Stimulated activated CD8-positive, alpha-beta memory T cell treated with anti-CD3 and anti-CD28 coated beads, Interleukin-7, amount 100 ng/mL, for 4 hours (primary cell): ENCODE measurements around the gene C10orf88.

Source experiments
- DNase-seq, 2 donors: peaks; one replicate each; pipeline ENCODE4 v3.0.0-alpha.2; 2020; ENCODE audit warnings: low read depth in 2 of 2

The C10orf88 gene

GRCh38 chr10:122953902-122954730 is at the start of gene C10orf88:
Gene C10orf88 (minus strand): TSS chr10:122954227. CDS start chr10:122954178, 49 bp downstream.
- peak; percentile 97 to 98 for DNase-seq

- no peak for DNase-seq
Observed at GRCh38 chr10:123001370-123001769, 47.3 kb upstream of the C10orf88 start.

- DNase-seq, result no peak
Observed at GRCh38 chr10:123000155-123000554, 46.1 kb upstream of the C10orf88 start.

- no peak for DNase-seq
Observed at GRCh38 chr10:122999347-122999746, 45.3 kb upstream of the C10orf88 start.

- DNase-seq, result no peak
Observed at GRCh38 chr10:122998934-122999333, 44.9 kb upstream of the C10orf88 start.

- no peak for DNase-seq
Observed at GRCh38 chr10:122998360-122998917, 44.4 kb upstream of the C10orf88 start.

GRCh38 chr10:122997864-122998263 is 43.8 kb upstream of the C10orf88 start:
- DNase-seq, result no peak

GRCh38 chr10:122995936-122996335 is 41.9 kb upstream of the C10orf88 start:
- no peak for DNase-seq

GRCh38 chr10:122993797-122994336 is 39.8 kb upstream of the C10orf88 start:
- DNase-seq, result no peak

GRCh38 chr10:122992031-122992585 is 38.1 kb upstream of the C10orf88 start:
- DNase-seq, result no peak

GRCh38 chr10:122990278-122990677 is 36.3 kb upstream of the C10orf88 start:
- DNase-seq, result no peak

- DNase-seq, result no peak
Observed at GRCh38 chr10:122988501-122988900, 34.5 kb upstream of the C10orf88 start.

GRCh38 chr10:122986335-122986734 is 32.3 kb upstream of the C10orf88 start:
- DNase-seq, result no peak

GRCh38 chr10:122984708-122985107 is 30.7 kb upstream of the C10orf88 start:
- no peak for DNase-seq

- no peak for DNase-seq
Observed at GRCh38 chr10:122983898-122984297, 29.9 kb upstream of the C10orf88 start.

- DNase-seq, result no peak
Observed at GRCh38 chr10:122981066-122981464, 27.0 kb upstream of the C10orf88 start.

GRCh38 chr10:122980209-122981065 is 26.4 kb upstream of the C10orf88 start, which contains the start of gene PSTK:
Gene PSTK (plus strand): TSS chr10:122980401. CDS start chr10:122980480, 79 bp downstream.
- DNase-seq, result peak; percentile 78 to 84

GRCh38 chr10:122974543-122975064 is 20.6 kb upstream of the C10orf88 start:
- DNase-seq, result no peak

- no peak for DNase-seq
Observed at GRCh38 chr10:122974023-122974422, 20.0 kb upstream of the C10orf88 start.

GRCh38 chr10:122968698-122969097 is 14.7 kb upstream of the C10orf88 start:
- no peak for DNase-seq

- no peak for DNase-seq
Observed at GRCh38 chr10:122966879-122967278, 12.9 kb upstream of the C10orf88 start.
